HCT116 (cell line): ENCODE results near the gene HSPA4. TPM values are rescaled to one million over a fixed set of nuclear protein-coding genes. Genes with fewer than 3 reads are reported as not detected.

Source experiments
- ATAC-seq: fragments of 200-7000 bp; cut with Tn5 transposase; 2 replicates; pipeline ENCODE4 v1.9.1; 2020; ENCODE audit warnings: mild to moderate bottlenecking, moderate library complexity
- BruUV-seq: library from RNA; stranded (reverse); fragments of 400-500 nt; replicated peaks from 2 replicates; lab custom pipeline; 2021; lab: Mats Ljungman, UMichigan
- CTCF ChIA-PET: fragments of 300-600 bp; sonication (Branson Sonifier 250); formaldehyde crosslinking; loops from one replicate; lab custom pipeline; 2021; ENCODE audit warnings: antibody characterized with exemption; lab: Charles Lee
- POLR2A ChIA-PET: fragments of 300-600, 350-600 bp; sonication (Branson Sonifier 250); formaldehyde crosslinking; loops from one replicate; lab custom pipeline; 2021; ENCODE audit warnings: antibody characterized with exemption; lab: Charles Lee
- RAD21 ChIA-PET, 2 experiments: fragments of 300-600 bp; sonication (Branson Sonifier 250); formaldehyde crosslinking; loops; one replicate each; lab custom pipeline; 2023; ENCODE audit warnings: low total read pairs in 2 of 2; ENCODE audit not compliant: uncharacterized antibody in 2 of 2, unreplicated experiment in 2 of 2, low non-redundant PET in 1 of 2; lab: Charles Lee
- DNase-seq: peaks from one replicate; pipeline ENCODE4 v3.0.0-alpha.2; 2010; ENCODE audit warnings: low read depth, low spot score
- H2AFZ ChIP-seq: fragments of 200-600 bp; shearing (Covaris generic), sonication (generic); 2 replicates; pipeline ENCODE4 v1.6.1; 2017; ENCODE audit warnings: low read depth, mixed run types, mixed read lengths, antibody characterized with exemption, low read length; ENCODE audit not compliant: poor library complexity, severe bottlenecking
- H3K27ac ChIP-seq: 2 replicates; pipeline ENCODE4 v1.5.1; 2012; ENCODE audit warnings: low read depth, low read length
- H3K27me3 ChIP-seq: fragments of 200-600 bp; sonication (generic); 2 replicates; pipeline ENCODE4 v1.6.1; 2016; ENCODE audit warnings: mixed run types, low read length, mixed read lengths; ENCODE audit not compliant: insufficient read depth
- H3K36me3 ChIP-seq, 2 experiments: fragments of 200-500 bp in 1 of 2; fragments of 200-600 bp in 1 of 2; sonication (Bioruptor generic) in 1 of 2; sonication (generic) in 1 of 2; 2 replicates each; pipeline versions ENCODE4 v1.5.1 to v1.6.1; 2014 to 2016; ENCODE audit warnings: low read length in 2 of 2, inconsistent platforms in 1 of 2, mixed read lengths in 1 of 2, mixed run types in 1 of 2; ENCODE audit not compliant: insufficient read depth in 2 of 2, control insufficient read depth in 1 of 2
- H3K4me1 ChIP-seq, 2 experiments: fragments of 200-600 bp in 1 of 2; sonication (generic) in 1 of 2; 2 replicates each; pipeline versions ENCODE4 v1.5.1 to v1.6.1; 2012 to 2017; ENCODE audit warnings: low read length in 2 of 2, inconsistent platforms in 1 of 2, mild to moderate bottlenecking in 1 of 2, mixed read lengths in 1 of 2, mixed run types in 1 of 2, moderate library complexity in 1 of 2; ENCODE audit not compliant: insufficient read depth in 2 of 2, control insufficient read depth in 1 of 2
- H3K4me2 ChIP-seq: fragments of 200-600 bp; sonication (generic); 2 replicates; pipeline ENCODE4 v1.6.1; 2017; ENCODE audit warnings: mixed run types, low read length, mixed read lengths
- H3K4me3 ChIP-seq, 2 experiments: fragments of 200-600 bp in 1 of 2; sonication (generic) in 1 of 2; replicated peaks in 1 of 2; 2 replicates each; pipeline ENCODE4 v1.5.1; 2011 to 2016; ENCODE audit warnings: low read length in 2 of 2, control low read depth in 1 of 2, low read depth in 1 of 2, mild to moderate bottlenecking in 1 of 2, mixed read lengths in 1 of 2, mixed run types in 1 of 2
- H3K79me2 ChIP-seq: fragments of 200-600 bp; sonication (generic); 2 replicates; pipeline ENCODE4 v1.6.1; 2017; ENCODE audit warnings: mild to moderate bottlenecking, mixed run types, low read length, moderate library complexity, mixed read lengths; ENCODE audit not compliant: insufficient read depth
- H3K9ac ChIP-seq: fragments of 200-600 bp; sonication (generic); 2 replicates; pipeline ENCODE4 v1.6.1; 2016; ENCODE audit warnings: low read length, mixed read lengths
- H3K9me2 ChIP-seq: fragments of 200-600 bp; sonication (generic), shearing (Covaris generic); 2 replicates; pipeline ENCODE4 v1.6.1; 2017; ENCODE audit warnings: mixed run types, mild to moderate bottlenecking, moderate library complexity; ENCODE audit not compliant: insufficient read depth
- H3K9me3 ChIP-seq, 2 experiments: fragments of 200-500 bp in 1 of 2; fragments of 200-600 bp in 1 of 2; sonication (Bioruptor generic) in 1 of 2; sonication (generic) in 1 of 2; 2 replicates each; pipeline ENCODE4 v1.6.1; 2014 to 2017; ENCODE audit warnings: low read length in 2 of 2, mixed read lengths in 2 of 2, inconsistent platforms in 1 of 2, low read depth in 1 of 2, mild to moderate bottlenecking in 1 of 2, mixed run types in 1 of 2, moderate library complexity in 1 of 2; ENCODE audit not compliant: control insufficient read depth in 1 of 2, insufficient read depth in 1 of 2
- H4K20me1 ChIP-seq: fragments of 200-600 bp; sonication (generic), shearing (Covaris generic); 2 replicates; pipeline ENCODE4 v1.6.1; 2017; ENCODE audit warnings: mixed run types, mild to moderate bottlenecking, moderate library complexity; ENCODE audit not compliant: insufficient read depth
- CEBPB ChIP-seq: IDR thresholded peaks from 2 replicates; pipeline ENCODE4 v1.6.1; 2012; ENCODE audit warnings: low read depth
- RAD21 ChIP-seq: IDR thresholded peaks from 2 replicates; pipeline ENCODE4 v1.6.1; 2012; ENCODE audit warnings: low read depth, mild to moderate bottlenecking
- YY1 ChIP-seq: IDR thresholded peaks from 2 replicates; pipeline ENCODE4 v1.6.1; 2011; ENCODE audit warnings: low read length, low read depth, moderate library complexity, mild to moderate bottlenecking; ENCODE audit not compliant: insufficient replicate concordance; ENCODE audit errors: extremely low read depth
- intact Hi-C: fragments of 100-400 bp; cut with micrococcal nuclease; formaldehyde crosslinking; loops from 2 replicates; pipeline ENCODE4 v1.10.0; 2022
- total RNA-seq: library from RNA; stranded (reverse); gene quantifications from one replicate; pipeline ENCODE4 v1.2.1, GENCODE V29; 2021; ENCODE audit not compliant: unreplicated experiment
- TF ChIP-seq, protein P1 (sequence below): IDR thresholded peaks from 2 replicates; pipeline ENCODE4 v1.6.1; 2011; ENCODE audit warnings: mild to moderate bottlenecking, low read length, moderate library complexity; ENCODE audit not compliant: insufficient replicate concordance; ENCODE audit errors: extremely low read depth
- TF ChIP-seq, protein P2 (sequence below), 3 experiments: fragments of 200-600 bp in 1 of 3; sonication (generic) in 1 of 3; IDR thresholded peaks in 2 of 3; conservative IDR thresholded peaks in 1 of 3; 2 replicates each; pipeline ENCODE4 v1.5.1; 2012 to 2017; ENCODE audit warnings: low read depth in 2 of 3, low read length in 2 of 3, antibody characterized with exemption in 1 of 3, borderline replicate concordance in 1 of 3, control low read depth in 1 of 3, mild to moderate bottlenecking in 1 of 3, mixed read lengths in 1 of 3, mixed run types in 1 of 3, moderate library complexity in 1 of 3; ENCODE audit not compliant: insufficient read depth in 1 of 3
- TF ChIP-seq, protein P3 (sequence below): IDR thresholded peaks from 2 replicates; pipeline ENCODE4 v1.6.1; 2012; ENCODE audit warnings: low read depth

HSPA4 gene
- total RNA-seq, 1 experiment from 2014 or later = 212 TPM

- RAD21 ChIA-PET = interaction anchor here (0.7 to 1.5 kb wide), 5 partner anchors 135 to 312 kb away, joined by 3 to 6 read pairs (median 4); no protein-coding TSS in a partner anchor
- intact Hi-C loops = loop anchor here (1.0 to 5.0 kb wide), 7 partner anchors 137 to 833 kb away; no protein-coding TSS in a partner anchor
- Histone ChIP-seq H3K79me2 (no peaks in the 10 kb centered on the region), H3K27ac (no peak overlapping the region), H3K9me2 (no peaks in the 10 kb centered on the region), H3K9ac (no peak overlapping the region), H3K27me3 (no peaks in the 10 kb centered on the region), H2AFZ (peak overlapping the region; percentile 91), H3K9me3 (no peaks in the 10 kb centered on the region), H3K4me3 (no peak overlapping the region), H4K20me1 (no peaks in the 10 kb centered on the region), H3K4me2 (peak overlapping the region; percentile 17), H3K4me1 (peaks cover 0 to 6% of the 10 kb centered on the region in 2 experiments; a peak in 1 of 4 replicates), H3K36me3 (no peaks in the 10 kb centered on the region)
- no TSS peak for BruUV-seq
- peak; percentile 89 for ATAC-seq
- TF ChIP-seq YY1 = peak; percentile 36
- TF ChIP-seq, protein P1, sequence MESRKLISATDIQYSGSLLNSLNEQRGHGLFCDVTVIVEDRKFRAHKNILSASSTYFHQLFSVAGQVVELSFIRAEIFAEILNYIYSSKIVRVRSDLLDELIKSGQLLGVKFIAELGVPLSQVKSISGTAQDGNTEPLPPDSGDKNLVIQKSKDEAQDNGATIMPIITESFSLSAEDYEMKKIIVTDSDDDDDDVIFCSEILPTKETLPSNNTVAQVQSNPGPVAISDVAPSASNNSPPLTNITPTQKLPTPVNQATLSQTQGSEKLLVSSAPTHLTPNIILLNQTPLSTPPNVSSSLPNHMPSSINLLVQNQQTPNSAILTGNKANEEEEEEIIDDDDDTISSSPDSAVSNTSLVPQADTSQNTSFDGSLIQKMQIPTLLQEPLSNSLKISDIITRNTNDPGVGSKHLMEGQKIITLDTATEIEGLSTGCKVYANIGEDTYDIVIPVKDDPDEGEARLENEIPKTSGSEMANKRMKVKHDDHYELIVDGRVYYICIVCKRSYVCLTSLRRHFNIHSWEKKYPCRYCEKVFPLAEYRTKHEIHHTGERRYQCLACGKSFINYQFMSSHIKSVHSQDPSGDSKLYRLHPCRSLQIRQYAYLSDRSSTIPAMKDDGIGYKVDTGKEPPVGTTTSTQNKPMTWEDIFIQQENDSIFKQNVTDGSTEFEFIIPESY = no peak
- TF ChIP-seq, protein P2, sequence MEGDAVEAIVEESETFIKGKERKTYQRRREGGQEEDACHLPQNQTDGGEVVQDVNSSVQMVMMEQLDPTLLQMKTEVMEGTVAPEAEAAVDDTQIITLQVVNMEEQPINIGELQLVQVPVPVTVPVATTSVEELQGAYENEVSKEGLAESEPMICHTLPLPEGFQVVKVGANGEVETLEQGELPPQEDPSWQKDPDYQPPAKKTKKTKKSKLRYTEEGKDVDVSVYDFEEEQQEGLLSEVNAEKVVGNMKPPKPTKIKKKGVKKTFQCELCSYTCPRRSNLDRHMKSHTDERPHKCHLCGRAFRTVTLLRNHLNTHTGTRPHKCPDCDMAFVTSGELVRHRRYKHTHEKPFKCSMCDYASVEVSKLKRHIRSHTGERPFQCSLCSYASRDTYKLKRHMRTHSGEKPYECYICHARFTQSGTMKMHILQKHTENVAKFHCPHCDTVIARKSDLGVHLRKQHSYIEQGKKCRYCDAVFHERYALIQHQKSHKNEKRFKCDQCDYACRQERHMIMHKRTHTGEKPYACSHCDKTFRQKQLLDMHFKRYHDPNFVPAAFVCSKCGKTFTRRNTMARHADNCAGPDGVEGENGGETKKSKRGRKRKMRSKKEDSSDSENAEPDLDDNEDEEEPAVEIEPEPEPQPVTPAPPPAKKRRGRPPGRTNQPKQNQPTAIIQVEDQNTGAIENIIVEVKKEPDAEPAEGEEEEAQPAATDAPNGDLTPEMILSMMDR (IDR thresholded peaks at IDR 0.05 in 2 of 3, conservative IDR thresholded peaks at IDR 0.05 in 1 of 3; ENCODE audit: borderline replicate concordance in 1 of 3, insufficient read depth in 1 of 3, low read depth in 2 of 3, low read length in 2 of 3) = peak; percentile 92 to 97 (median 93)
- TF ChIP-seq CEBPB = no peak
- TF ChIP-seq, protein P3, sequence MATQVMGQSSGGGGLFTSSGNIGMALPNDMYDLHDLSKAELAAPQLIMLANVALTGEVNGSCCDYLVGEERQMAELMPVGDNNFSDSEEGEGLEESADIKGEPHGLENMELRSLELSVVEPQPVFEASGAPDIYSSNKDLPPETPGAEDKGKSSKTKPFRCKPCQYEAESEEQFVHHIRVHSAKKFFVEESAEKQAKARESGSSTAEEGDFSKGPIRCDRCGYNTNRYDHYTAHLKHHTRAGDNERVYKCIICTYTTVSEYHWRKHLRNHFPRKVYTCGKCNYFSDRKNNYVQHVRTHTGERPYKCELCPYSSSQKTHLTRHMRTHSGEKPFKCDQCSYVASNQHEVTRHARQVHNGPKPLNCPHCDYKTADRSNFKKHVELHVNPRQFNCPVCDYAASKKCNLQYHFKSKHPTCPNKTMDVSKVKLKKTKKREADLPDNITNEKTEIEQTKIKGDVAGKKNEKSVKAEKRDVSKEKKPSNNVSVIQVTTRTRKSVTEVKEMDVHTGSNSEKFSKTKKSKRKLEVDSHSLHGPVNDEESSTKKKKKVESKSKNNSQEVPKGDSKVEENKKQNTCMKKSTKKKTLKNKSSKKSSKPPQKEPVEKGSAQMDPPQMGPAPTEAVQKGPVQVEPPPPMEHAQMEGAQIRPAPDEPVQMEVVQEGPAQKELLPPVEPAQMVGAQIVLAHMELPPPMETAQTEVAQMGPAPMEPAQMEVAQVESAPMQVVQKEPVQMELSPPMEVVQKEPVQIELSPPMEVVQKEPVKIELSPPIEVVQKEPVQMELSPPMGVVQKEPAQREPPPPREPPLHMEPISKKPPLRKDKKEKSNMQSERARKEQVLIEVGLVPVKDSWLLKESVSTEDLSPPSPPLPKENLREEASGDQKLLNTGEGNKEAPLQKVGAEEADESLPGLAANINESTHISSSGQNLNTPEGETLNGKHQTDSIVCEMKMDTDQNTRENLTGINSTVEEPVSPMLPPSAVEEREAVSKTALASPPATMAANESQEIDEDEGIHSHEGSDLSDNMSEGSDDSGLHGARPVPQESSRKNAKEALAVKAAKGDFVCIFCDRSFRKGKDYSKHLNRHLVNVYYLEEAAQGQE = no peak
- TF ChIP-seq RAD21 = peak; percentile 99
- peak; percentile 68 for DNase-seq
- CTCF ChIA-PET = interaction anchor here (0.7 to 3.2 kb wide), 7 partner anchors 17 to 834 kb away, joined by 3 to 36 read pairs (median 3); no protein-coding TSS in a partner anchor
- POLR2A ChIA-PET = no interaction called here
Observed at GRCh38 chr5:133111299-133111698, 59.5 kb downstream of the HSPA4 start.
